H1 (cell line): ENCODE results near the gene EIF4A3. TPM values are rescaled to one million over a fixed set of nuclear protein-coding genes. Genes with fewer than 3 reads are reported as not detected.

ENCODE experiments used
- CTCF ChIA-PET: fragments of 300-600 bp; sonication (Branson Sonifier 250); formaldehyde crosslinking; loops from one replicate; lab custom pipeline; 2021; ENCODE audit not compliant: partially characterized antibody; lab: Charles Lee
- POLR2A ChIA-PET: fragments of 300-600 bp; sonication (Branson Sonifier 250); formaldehyde crosslinking; loops from one replicate; lab custom pipeline; 2021; ENCODE audit warnings: inconsistent platforms; ENCODE audit not compliant: partially characterized antibody; lab: Charles Lee
- DNase-seq, 2 experiments: peaks; one replicate each; pipeline versions ENCODE4 v3.0.0 to v3.0.0-alpha.2; 2010 to 2022; ENCODE audit warnings: low spot score in 2 of 2, low read depth in 1 of 2, mixed read lengths in 1 of 2
- FAIRE-seq: peaks from 2 replicates; lab custom pipeline; 2011; peaks lifted over from hg19 to GRCh38; lab: Jason Lieb, UNC
- H2AFZ ChIP-seq: 2 replicates; pipeline ENCODE4 v1.8.1; 2012; ENCODE audit warnings: low read length, inconsistent platforms
- H2AK5ac ChIP-seq: 2 replicates; pipeline ENCODE4 v1.6.1; 2013; ENCODE audit warnings: low read depth, low read length
- H2BK120ac ChIP-seq: replicated peaks from 2 replicates; pipeline ENCODE3; 2013; ENCODE audit warnings: low read depth, low read length, inconsistent platforms
- H2BK12ac ChIP-seq: 2 replicates; pipeline ENCODE4 v1.6.1; 2013; ENCODE audit warnings: low read depth, low read length
- H2BK15ac ChIP-seq: 2 replicates; pipeline ENCODE4 v1.6.1; 2013; ENCODE audit warnings: low read length
- H2BK20ac ChIP-seq: 2 replicates; pipeline ENCODE4 v1.6.1; 2013; ENCODE audit warnings: low read length
- H2BK5ac ChIP-seq: 2 replicates; pipeline ENCODE4 v1.6.1; 2013; ENCODE audit warnings: low read depth, low read length
- H3K14ac ChIP-seq: 2 replicates; pipeline ENCODE4 v1.6.1; 2013; ENCODE audit warnings: inconsistent platforms; ENCODE audit not compliant: insufficient read length
- H3K18ac ChIP-seq: 2 replicates; pipeline ENCODE4 v1.6.1; 2013; ENCODE audit warnings: low read length; ENCODE audit errors: extremely low read depth
- H3K23ac ChIP-seq: 2 replicates; pipeline ENCODE4 v1.6.1; 2013; ENCODE audit warnings: inconsistent platforms; ENCODE audit not compliant: insufficient read length
- H3K23me2 ChIP-seq: 2 replicates; pipeline ENCODE4 v1.6.1; 2013; ENCODE audit warnings: low read depth, low read length
- H3K27ac ChIP-seq: 2 replicates; pipeline ENCODE4 v1.6.1; 2011; ENCODE audit warnings: low read depth, low read length, inconsistent platforms
- H3K27me3 ChIP-seq, 4 experiments: replicated peaks in 1 of 4; 1 replicate in 1 of 4; 2 replicates in 3 of 4; pipeline versions ENCODE4 v1.6.1 to v1.8.1; 2011 to 2013; ENCODE audit warnings: low read length in 3 of 4, mild to moderate bottlenecking in 3 of 4, inconsistent platforms in 2 of 4, mixed read lengths in 2 of 4, moderate library complexity in 1 of 4; ENCODE audit not compliant: control insufficient read depth in 3 of 4, insufficient read depth in 3 of 4; ENCODE audit errors: extremely low read depth in 1 of 4
- H3K36me3 ChIP-seq, 4 experiments: 2 replicates each; pipeline versions ENCODE4 v1.6.1 to v1.8.1; 2011 to 2013; ENCODE audit warnings: mild to moderate bottlenecking in 4 of 4, low read length in 3 of 4, moderate library complexity in 2 of 4, control low read depth in 1 of 4, inconsistent platforms in 1 of 4; ENCODE audit not compliant: insufficient read depth in 4 of 4, control insufficient read depth in 2 of 4
- H3K4ac ChIP-seq: replicated peaks from 2 replicates; pipeline ENCODE3; 2013; ENCODE audit warnings: low read length, low read depth, mixed read lengths, inconsistent platforms; ENCODE audit not compliant: insufficient read length
- H3K4me1 ChIP-seq, 4 experiments: replicated peaks in 1 of 4; 1 replicate in 1 of 4; 2 replicates in 3 of 4; pipeline versions ENCODE4 v1.6.1 to v1.8.1; 2011 to 2013; ENCODE audit warnings: low read length in 3 of 4, inconsistent platforms in 2 of 4, mixed read lengths in 1 of 4; ENCODE audit not compliant: insufficient read depth in 4 of 4, control insufficient read depth in 3 of 4
- H3K4me2 ChIP-seq, 2 experiments: 2 replicates each; pipeline versions ENCODE4 v1.6.1 to v1.8.1; 2011 to 2013; ENCODE audit warnings: low read depth in 2 of 2, low read length in 2 of 2, control low read depth in 1 of 2, inconsistent platforms in 1 of 2, mild to moderate bottlenecking in 1 of 2; ENCODE audit not compliant: insufficient read depth in 1 of 2
- H3K4me3 ChIP-seq, 4 experiments: fragments of 200-600, 300-600 bp in 1 of 4; sonication (generic), shearing (Covaris generic), sonication (Bioruptor Twin) in 1 of 4; 2 replicates each; pipeline versions ENCODE4 v1.5.1 to v1.8.1; 2011 to 2016; ENCODE audit warnings: low read length in 4 of 4, low read depth in 3 of 4, control low read depth in 2 of 4, inconsistent platforms in 2 of 4, mild to moderate bottlenecking in 2 of 4, mixed read lengths in 1 of 4, moderate library complexity in 1 of 4; ENCODE audit not compliant: insufficient read depth in 2 of 4; ENCODE audit errors: extremely low read depth in 1 of 4
- H3K56ac ChIP-seq: replicated peaks from 2 replicates; pipeline ENCODE3; 2013; ENCODE audit warnings: low read depth, mild to moderate bottlenecking, mixed read lengths, low read length, inconsistent platforms; ENCODE audit not compliant: insufficient read length
- H3K79me1 ChIP-seq: 2 replicates; pipeline ENCODE4 v1.6.1; 2013; ENCODE audit warnings: low read depth, low read length, control low read depth
- H3K79me2 ChIP-seq, 2 experiments: 2 replicates each; pipeline versions ENCODE4 v1.6.1 to v1.8.1; 2012 to 2013; ENCODE audit warnings: low read length in 2 of 2, mild to moderate bottlenecking in 2 of 2, inconsistent platforms in 1 of 2; ENCODE audit not compliant: insufficient read depth in 2 of 2, control insufficient read depth in 1 of 2
- H3K9ac ChIP-seq, 4 experiments: replicated peaks in 1 of 4; 1 replicate in 1 of 4; 2 replicates in 3 of 4; pipeline versions ENCODE4 v1.6.1 to v1.8.1; 2011 to 2013; ENCODE audit warnings: low read depth in 3 of 4, low read length in 3 of 4, control low read depth in 2 of 4, mild to moderate bottlenecking in 2 of 4, moderate library complexity in 2 of 4, inconsistent platforms in 1 of 4; ENCODE audit errors: extremely low read depth in 1 of 4
- H3K9me3 ChIP-seq, 2 experiments: 2 replicates each; pipeline versions ENCODE4 v1.6.1 to v1.8.1; 2012 to 2013; ENCODE audit warnings: mild to moderate bottlenecking in 2 of 2, moderate library complexity in 2 of 2, control low read depth in 1 of 2, inconsistent platforms in 1 of 2, low read depth in 1 of 2, low read length in 1 of 2, mixed read lengths in 1 of 2; ENCODE audit not compliant: insufficient read depth in 2 of 2
- H4K20me1 ChIP-seq, 2 experiments: replicated peaks in 1 of 2; 2 replicates each; pipeline versions ENCODE3 to v1.8.1; 2011 to 2013; ENCODE audit warnings: inconsistent platforms in 2 of 2, low read length in 2 of 2, mild to moderate bottlenecking in 1 of 2; ENCODE audit not compliant: insufficient read depth in 2 of 2, control insufficient read depth in 1 of 2
- H4K5ac ChIP-seq: 2 replicates; pipeline ENCODE4 v1.6.1; 2013; ENCODE audit warnings: low read length, low read depth, mixed read lengths, inconsistent platforms; ENCODE audit not compliant: insufficient read length
- H4K8ac ChIP-seq: 2 replicates; pipeline ENCODE4 v1.8.0; 2013; ENCODE audit warnings: mild to moderate bottlenecking, moderate library complexity, low read length, inconsistent platforms; ENCODE audit not compliant: insufficient read depth; ENCODE audit errors: extremely low read depth
- H4K91ac ChIP-seq: replicated peaks from 2 replicates; pipeline ENCODE3; 2013; ENCODE audit warnings: low read length, mixed read lengths, inconsistent platforms; ENCODE audit not compliant: insufficient read length
- ATF3 ChIP-seq: IDR thresholded peaks from 2 replicates; pipeline ENCODE4 v1.6.1; 2011; ENCODE audit warnings: low read depth, mild to moderate bottlenecking, low read length; ENCODE audit not compliant: insufficient read depth
- BACH1 ChIP-seq: IDR thresholded peaks from 2 replicates; pipeline ENCODE4 v1.6.1; 2012; ENCODE audit warnings: low read length, improper control_type of control experiment
- CBX5 ChIP-seq: fragments of 300-800, 300-1000 bp; sonication (generic); IDR thresholded peaks from 2 replicates; pipeline ENCODE4 v1.7.1; 2016; ENCODE audit warnings: antibody characterized with exemption, low read length, low read depth
- CBX8 ChIP-seq: fragments of 300-800, 300-1000 bp; sonication (generic); IDR thresholded peaks from 2 replicates; pipeline ENCODE4 v1.7.1; 2016; ENCODE audit warnings: low read depth, low read length, borderline replicate concordance
- EGR1 ChIP-seq: IDR thresholded peaks from 2 replicates; pipeline ENCODE4 v1.6.1; 2011; ENCODE audit warnings: low read depth, low read length, borderline replicate concordance
- EP300 ChIP-seq, 2 experiments: IDR thresholded peaks; 1 replicate in 1 of 2; 2 replicates in 1 of 2; pipeline ENCODE4 v1.6.1; 2011 to 2012; ENCODE audit warnings: low read depth in 2 of 2, low read length in 2 of 2, mild to moderate bottlenecking in 2 of 2, borderline replicate concordance in 1 of 2, inconsistent platforms in 1 of 2, moderate library complexity in 1 of 2
- HDAC2 ChIP-seq, 2 experiments: fragments of 300-600 bp in 1 of 2; sonication (generic) in 1 of 2; IDR thresholded peaks; 2 replicates each; pipeline ENCODE4 v1.6.1; 2011 to 2012; ENCODE audit warnings: low read depth in 2 of 2, low read length in 2 of 2, mild to moderate bottlenecking in 2 of 2, moderate library complexity in 2 of 2, borderline replicate concordance in 1 of 2, inconsistent platforms in 1 of 2
- JUND ChIP-seq: IDR thresholded peaks from 2 replicates; pipeline ENCODE4 v1.6.1; 2011; ENCODE audit warnings: mild to moderate bottlenecking, improper control_type of control experiment, low read length
- MAX ChIP-seq: IDR thresholded peaks from 2 replicates; pipeline ENCODE4 v1.6.1; 2012; ENCODE audit warnings: inconsistent platforms
- NRF1 ChIP-seq: IDR thresholded peaks from 2 replicates; pipeline ENCODE4 v1.6.1; 2011; ENCODE audit warnings: mild to moderate bottlenecking, low read depth, low read length, improper control_type of control experiment
- RAD21 ChIP-seq, 2 experiments: IDR thresholded peaks in 1 of 2; conservative IDR thresholded peaks in 1 of 2; 2 replicates each; pipeline ENCODE4 v1.6.1; 2011; ENCODE audit warnings: low read depth in 2 of 2, low read length in 2 of 2, improper control_type of control experiment in 1 of 2, inconsistent platforms in 1 of 2, mild to moderate bottlenecking in 1 of 2, moderate library complexity in 1 of 2
- SIX5 ChIP-seq: IDR thresholded peaks from 2 replicates; pipeline ENCODE4 v1.6.1; 2011; ENCODE audit warnings: mild to moderate bottlenecking, low read depth, low read length
- SP1 ChIP-seq: IDR thresholded peaks from 2 replicates; pipeline ENCODE4 v1.6.1; 2011; ENCODE audit warnings: low read depth, low read length
- WGBS, 2 experiments: shearing (Covaris generic) in 1 of 2; methylation state at CpG; one replicate each; pipeline versions ENCODE4 v1.1.6 to v1.1.7; 2013 to 2015; ENCODE audit warnings: low lambda C conversion rate in 2 of 2, mixed read lengths in 2 of 2, inconsistent platforms in 1 of 2, low coverage in 1 of 2, missing lambda C conversion rate in 1 of 2; ENCODE audit not compliant: insufficient replicate concordance in 2 of 2, insufficient coverage in 1 of 2, insufficient read length in 1 of 2; ENCODE audit errors: extremely low coverage in 1 of 2, missing lambda C conversion rate in 1 of 2; 5-methylcytosine and 5-hydroxymethylcytosine counted together
- polyA plus RNA-seq, 7 experiments: library from polyadenylated mRNA; depleted of rRNA in 3 of 7; stranded (reverse) in 5 of 7; unstranded in 2 of 7; fragments of >200 nt in 5 of 7; fragments of 200-250 nt in 2 of 7; gene quantifications; 1 replicate in 5 of 7; 2 replicates in 1 of 7; 4 replicates in 1 of 7; pipeline versions ENCODE4 v1.2.1 to v1.2.3, GENCODE V29; 2011 to 2013; ENCODE audit warnings: missing spikeins in 2 of 7, mixed read lengths in 2 of 7
- total RNA-seq: library from RNA; stranded (reverse); fragmentation: NEBNext Ultra II Directional; extraction: Animal tissue kit (Norgen Biotek cat#: 25700); gene quantifications from 2 replicates; pipeline ENCODE4 v1.2.1, GENCODE V29; 2021

Gene EIF4A3
- total and polyA plus RNA-seq, 2 of the 8 experiments (the other 6 are each of a cell fraction or from before 2014, with no cell fraction given), result 142 to 146 TPM

GRCh38 chr17:80110447-80110812 lies 36.5 kb downstream of the EIF4A3 start:
- H3K23ac ChIP-seq, result no peak overlapping the region
- H3K14ac ChIP-seq, result no peak overlapping the region
- H2BK15ac ChIP-seq, result no peak overlapping the region
- no peak overlapping the region for H2AFZ ChIP-seq
- H3K27ac ChIP-seq, result no peak overlapping the region
- FAIRE-seq, result no peak
- DNase-seq, result no peak
- no peaks in the 10 kb centered on the region for H3K23me2 ChIP-seq
- no peak overlapping the region for H3K9ac ChIP-seq
- TF ChIP-seq CBX8, result no peak
- no peak for TF ChIP-seq MAX
- TF ChIP-seq JUND, result no peak
- no peak for TF ChIP-seq SP1
- no peak for TF ChIP-seq BACH1
- no peak for TF ChIP-seq HDAC2 (IDR thresholded peaks at IDR 0.05; ENCODE audit: borderline replicate concordance in 1 of 2, low read depth in 2 of 2, low read length in 2 of 2)
- TF ChIP-seq ATF3, result no peak
- TF ChIP-seq RAD21 (IDR thresholded peaks at IDR 0.05 in 1 of 2, conservative IDR thresholded peaks at IDR 0.05 in 1 of 2; ENCODE audit: low read depth in 2 of 2, low read length in 2 of 2), result no peak
- no peak for TF ChIP-seq EP300 (IDR thresholded peaks at IDR 0.05; ENCODE audit: borderline replicate concordance in 1 of 2, low read depth in 2 of 2, low read length in 2 of 2)
- TF ChIP-seq NRF1, result no peak
- TF ChIP-seq CBX5, result no peak
- no peak for TF ChIP-seq EGR1
- no peak for TF ChIP-seq SIX5
- no peaks in the 10 kb centered on the region for H3K9me3 ChIP-seq
- no peak overlapping the region; the same call in none of the 2 replicates for H4K8ac ChIP-seq
- H3K4me2 ChIP-seq, result no peak overlapping the region
- H3K36me3 ChIP-seq, result no peaks in the 10 kb centered on the region
- no peak overlapping the region for H2BK5ac ChIP-seq
- H3K56ac ChIP-seq, result no peak overlapping the region
- no peaks in the 10 kb centered on the region for H4K20me1 ChIP-seq
- no peak overlapping the region for H4K5ac ChIP-seq
- H3K4me1 ChIP-seq, result peaks cover 0 to 11% (median 8%) of the 10 kb centered on the region in 4 experiments; a peak in 4 of 7 replicates
- ChIA-PET POLR2A (interaction anchor here (1.5 to 3.6 kb wide), 3 partner anchors 9 to 37 kb away, joined by 3 to 20 read pairs (median 4); partner anchors contain the start of gene GAA), CTCF (interaction anchor here (1.2 to 2.7 kb wide), 3 partner anchors 9 to 23 kb away, joined by 3 to 12 read pairs (median 6); partner anchors contain the start of gene GAA)
- H2BK20ac ChIP-seq, result no peak overlapping the region
- H2AK5ac ChIP-seq, result no peak overlapping the region
- no peaks in the 10 kb centered on the region for H3K79me2 ChIP-seq
- no peak overlapping the region for H4K91ac ChIP-seq
- H3K4me3 ChIP-seq, result no peak overlapping the region
- no peaks in the 10 kb centered on the region for H3K27me3 ChIP-seq
- 79% methylated on average over 7 of the region's 9 CpGs; no CpG with 5 or more reads in 1 of the 2 experiments for WGBS, 2 experiments
- H3K79me1 ChIP-seq, result 0 out of 2 replicates have a peak, but pooled peaks cover 2% of the 10 kb centered on the region
- H2BK120ac ChIP-seq, result no peak overlapping the region
- H3K18ac ChIP-seq, result no peak overlapping the region
- no peak overlapping the region for H2BK12ac ChIP-seq
- H3K4ac ChIP-seq, result no peak overlapping the region
